Skeletal muscle cell (primary cell): ENCODE measurements around the gene CHAF1A.

Experiments used
- DNase-seq: peaks from one replicate; pipeline ENCODE4 v3.0.0-alpha.2; 2010; ENCODE audit warnings: low read depth
- H3K4me3 ChIP-seq: 2 replicates; pipeline ENCODE4 v1.5.1; 2011; ENCODE audit warnings: low read depth, mild to moderate bottlenecking, control low read depth, low read length, moderate library complexity

The CHAF1A gene, protein sequence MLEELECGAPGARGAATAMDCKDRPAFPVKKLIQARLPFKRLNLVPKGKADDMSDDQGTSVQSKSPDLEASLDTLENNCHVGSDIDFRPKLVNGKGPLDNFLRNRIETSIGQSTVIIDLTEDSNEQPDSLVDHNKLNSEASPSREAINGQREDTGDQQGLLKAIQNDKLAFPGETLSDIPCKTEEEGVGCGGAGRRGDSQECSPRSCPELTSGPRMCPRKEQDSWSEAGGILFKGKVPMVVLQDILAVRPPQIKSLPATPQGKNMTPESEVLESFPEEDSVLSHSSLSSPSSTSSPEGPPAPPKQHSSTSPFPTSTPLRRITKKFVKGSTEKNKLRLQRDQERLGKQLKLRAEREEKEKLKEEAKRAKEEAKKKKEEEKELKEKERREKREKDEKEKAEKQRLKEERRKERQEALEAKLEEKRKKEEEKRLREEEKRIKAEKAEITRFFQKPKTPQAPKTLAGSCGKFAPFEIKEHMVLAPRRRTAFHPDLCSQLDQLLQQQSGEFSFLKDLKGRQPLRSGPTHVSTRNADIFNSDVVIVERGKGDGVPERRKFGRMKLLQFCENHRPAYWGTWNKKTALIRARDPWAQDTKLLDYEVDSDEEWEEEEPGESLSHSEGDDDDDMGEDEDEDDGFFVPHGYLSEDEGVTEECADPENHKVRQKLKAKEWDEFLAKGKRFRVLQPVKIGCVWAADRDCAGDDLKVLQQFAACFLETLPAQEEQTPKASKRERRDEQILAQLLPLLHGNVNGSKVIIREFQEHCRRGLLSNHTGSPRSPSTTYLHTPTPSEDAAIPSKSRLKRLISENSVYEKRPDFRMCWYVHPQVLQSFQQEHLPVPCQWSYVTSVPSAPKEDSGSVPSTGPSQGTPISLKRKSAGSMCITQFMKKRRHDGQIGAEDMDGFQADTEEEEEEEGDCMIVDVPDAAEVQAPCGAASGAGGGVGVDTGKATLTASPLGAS

DNA sequence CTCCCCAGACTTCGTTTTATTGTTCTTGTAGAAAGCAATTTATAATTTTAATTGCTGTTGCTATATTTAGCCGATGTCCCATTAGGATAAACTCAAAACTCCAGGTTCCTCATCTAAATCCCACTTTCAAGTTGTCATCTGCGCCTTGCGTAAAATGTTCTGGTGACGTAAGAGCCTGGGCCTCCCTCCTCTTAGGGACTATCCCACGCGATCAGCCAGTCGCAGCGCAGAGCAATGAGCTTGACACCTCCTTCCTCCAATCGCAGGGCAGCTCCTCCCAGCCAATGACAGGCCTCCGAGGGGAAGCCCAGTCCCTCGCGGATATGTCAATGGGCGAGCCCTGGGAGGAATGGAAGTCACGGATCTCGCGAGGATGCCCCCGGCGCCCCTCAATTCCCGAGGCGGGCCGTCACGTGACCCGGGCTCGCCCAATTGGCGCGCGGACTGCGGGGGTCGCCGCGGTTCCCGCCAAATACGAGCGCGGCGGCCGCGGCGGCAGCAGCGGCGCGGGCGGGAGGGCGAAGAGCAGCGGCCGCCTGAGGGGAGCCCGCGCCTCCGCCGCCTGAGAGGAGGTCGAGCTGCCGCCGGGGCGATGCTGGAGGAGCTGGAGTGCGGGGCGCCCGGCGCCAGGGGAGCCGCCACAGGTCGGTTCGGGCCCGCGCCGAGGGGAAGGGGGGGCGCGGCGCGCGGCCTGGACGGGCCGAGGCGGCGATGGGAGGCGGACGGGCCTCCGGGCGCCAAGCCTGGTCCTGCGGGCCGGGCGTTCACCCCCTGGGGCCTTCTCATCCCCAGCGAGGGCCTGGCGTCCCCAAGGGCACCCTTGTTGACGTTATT is at the start of gene CHAF1A:
TSS of gene CHAF1A (plus strand) at position 470 of the 834 bp plus-strand sequence. CDS start at position 593, 123 bp downstream.
- DNase-seq, result peak; percentile 100
- peak within 1 kb of the TSS; percentile 90 for H3K4me3 ChIP-seq

GRCh38 chr19:4352701-4353121 is 49.7 kb upstream of the CHAF1A start:
- no peak overlapping the region for H3K4me3 ChIP-seq
- no peak for DNase-seq

DNA sequence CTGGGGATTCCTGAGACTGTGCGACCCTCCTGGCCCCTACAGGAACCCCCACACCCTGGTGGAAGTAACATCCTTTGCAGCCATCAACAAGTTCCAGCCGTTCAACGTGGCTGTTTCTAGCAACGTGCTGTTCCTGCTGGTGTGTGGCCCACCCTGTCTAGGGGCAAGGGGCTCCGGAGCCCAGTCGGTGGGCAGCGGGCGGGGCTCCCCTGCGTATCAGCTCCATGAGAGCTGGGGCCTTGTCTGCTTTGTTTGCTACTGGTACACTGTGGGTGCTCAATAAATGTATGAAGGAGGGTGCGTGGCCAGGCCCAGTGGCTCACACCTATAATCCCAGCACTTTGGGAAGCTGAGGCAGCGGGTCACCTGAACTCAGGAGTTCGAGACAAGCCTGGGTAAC is 48.2 kb upstream of the CHAF1A start:
- H3K4me3 ChIP-seq, result no peak overlapping the region
- DNase-seq, result no peak

- no peak overlapping the region for H3K4me3 ChIP-seq
- DNase-seq, result no peak
Observed at GRCh38 chr19:4354897-4355296, 47.5 kb upstream of the CHAF1A start.

- no peak overlapping the region for H3K4me3 ChIP-seq
- no peak for DNase-seq
Observed at GRCh38 chr19:4357095-4357797, 45.2 kb upstream of the CHAF1A start.

DNA sequence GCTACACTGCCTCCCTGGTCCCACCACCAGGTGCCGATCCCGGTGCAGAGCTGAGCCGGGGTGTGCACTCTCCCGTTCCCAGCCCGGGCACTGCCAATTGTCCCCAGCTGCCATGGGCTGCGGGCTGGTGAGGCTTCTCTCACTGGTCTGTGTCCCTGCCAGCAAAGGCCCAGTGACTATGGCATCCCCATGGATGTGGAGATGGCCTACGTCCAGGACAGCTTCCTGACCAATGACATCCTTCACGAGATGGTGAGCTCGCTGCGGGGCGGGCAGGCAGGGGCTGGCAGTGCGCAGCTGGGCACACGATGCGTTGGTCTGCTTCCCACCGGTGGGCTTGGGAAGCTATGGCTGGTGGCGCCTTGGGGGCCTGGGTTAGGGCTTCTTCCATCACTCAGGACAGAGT is 44.5 kb upstream of the CHAF1A start:
- no peak for DNase-seq
- no peak overlapping the region for H3K4me3 ChIP-seq

- H3K4me3 ChIP-seq, result no peak overlapping the region
- DNase-seq, result no peak
Observed at GRCh38 chr19:4358709-4359626, 43.5 kb upstream of the CHAF1A start.

DNA sequence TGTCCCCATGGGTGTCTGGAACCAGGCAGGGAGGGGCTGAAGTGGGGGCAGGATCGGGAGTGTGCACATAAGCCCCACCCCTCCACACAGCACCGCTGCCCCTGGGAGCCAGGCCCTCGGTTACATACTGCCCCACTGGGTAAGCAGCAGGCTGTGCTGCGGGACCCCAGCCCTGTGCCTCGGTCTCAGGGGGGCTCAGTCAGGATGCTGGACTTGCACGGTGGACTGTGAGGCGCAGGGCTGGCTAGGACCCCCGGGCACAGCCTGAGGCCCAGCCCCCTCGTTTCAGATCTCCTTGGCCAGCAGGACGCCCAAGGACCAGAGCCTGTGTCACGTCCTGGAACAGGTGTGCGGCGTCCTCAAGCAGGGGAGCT is 42.8 kb upstream of the CHAF1A start:
- DNase-seq, result no peak
- H3K4me3 ChIP-seq, result no peak overlapping the region

- no peak overlapping the region for H3K4me3 ChIP-seq
- no peak for DNase-seq
Observed at GRCh38 chr19:4360081-4360569, 42.3 kb upstream of the CHAF1A start.

GRCh38 chr19:4360641-4361151 is 41.7 kb upstream of the CHAF1A start:
- no peak for DNase-seq
- H3K4me3 ChIP-seq, result no peak overlapping the region

DNA sequence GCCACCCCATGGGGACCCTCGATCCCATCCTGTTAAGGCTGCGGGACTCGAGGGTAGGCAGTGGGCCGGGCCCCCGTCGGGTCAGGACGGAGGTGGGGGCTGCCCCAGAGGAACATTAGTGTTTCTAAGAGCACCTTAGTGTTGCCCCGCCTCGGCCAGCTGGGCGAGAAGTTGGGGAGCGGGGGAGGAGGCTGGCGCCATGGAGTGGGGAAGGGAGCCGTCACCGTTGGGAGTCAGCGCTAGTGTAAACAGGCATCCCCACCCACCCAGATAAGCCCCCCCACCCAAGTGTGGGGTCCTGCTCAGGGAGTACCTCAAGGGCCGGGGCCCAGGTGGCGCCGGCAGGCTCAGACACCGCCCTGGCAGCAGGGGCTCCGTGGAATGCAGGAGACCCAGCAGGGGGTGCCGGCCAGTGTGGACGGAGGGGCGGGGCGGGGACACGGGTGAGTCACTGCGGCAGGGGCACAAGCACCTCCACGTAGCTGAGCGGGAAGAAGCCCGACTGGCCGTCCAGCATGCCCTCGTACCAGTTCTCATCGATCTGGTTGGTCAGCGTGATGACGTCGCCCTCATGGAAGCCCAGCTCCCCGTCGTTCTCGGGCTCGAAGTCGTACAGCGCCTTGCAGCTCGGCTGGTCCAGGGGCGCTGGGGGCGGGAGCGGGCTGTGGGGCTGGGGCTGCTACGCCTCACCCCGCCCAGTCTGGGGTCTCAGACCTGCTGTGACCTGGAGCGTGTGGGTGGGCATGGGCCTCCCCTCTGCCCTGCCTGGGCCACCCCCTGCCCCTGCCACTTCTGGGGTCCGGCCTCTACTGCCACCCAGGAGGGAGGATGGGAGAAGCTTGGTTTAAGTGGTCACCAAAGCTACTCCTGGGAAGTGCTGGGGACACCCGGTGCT is 41.0 kb upstream of the CHAF1A start:
- no peak overlapping the region for H3K4me3 ChIP-seq
- DNase-seq, result no peak

- DNase-seq, result no peak
- no peak overlapping the region for H3K4me3 ChIP-seq
Observed at GRCh38 chr19:4362101-4362828, 40.2 kb upstream of the CHAF1A start.

DNA sequence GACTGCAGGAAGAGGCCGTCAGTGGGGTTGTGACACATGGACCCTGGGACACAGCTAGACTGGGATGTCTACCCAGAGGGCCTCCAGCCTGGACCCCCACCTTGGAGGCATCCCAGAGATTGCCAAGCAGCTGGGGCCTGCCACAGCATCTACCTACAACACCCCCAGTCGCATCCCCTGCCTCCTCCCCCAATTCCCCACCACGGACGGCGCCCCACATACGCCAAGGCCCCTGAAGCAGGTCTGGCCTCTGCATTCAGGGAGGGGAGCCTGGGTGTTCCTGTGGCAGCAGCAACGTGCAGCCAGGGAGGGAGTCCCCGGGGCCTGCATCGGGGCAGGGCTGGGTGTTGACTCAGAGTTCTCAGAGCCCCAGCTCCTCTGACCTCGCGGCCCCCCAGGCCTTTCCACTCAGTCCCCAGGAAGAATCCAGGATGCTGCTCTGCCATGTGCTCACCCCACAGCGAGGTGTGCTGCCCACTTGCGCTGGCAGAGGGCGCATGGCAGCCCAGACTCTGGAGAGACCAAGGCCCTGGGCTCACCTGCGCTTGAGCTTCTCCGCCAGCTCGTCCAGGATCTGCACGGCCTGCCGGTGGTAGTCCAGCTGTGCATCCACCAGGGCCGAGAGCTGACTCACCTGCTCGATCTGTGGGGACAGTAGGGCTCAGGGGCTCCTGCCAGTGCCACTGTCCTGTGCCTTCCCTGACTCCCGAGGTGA is 39.5 kb upstream of the CHAF1A start:
- no peak overlapping the region for H3K4me3 ChIP-seq
- DNase-seq, result no peak

DNA sequence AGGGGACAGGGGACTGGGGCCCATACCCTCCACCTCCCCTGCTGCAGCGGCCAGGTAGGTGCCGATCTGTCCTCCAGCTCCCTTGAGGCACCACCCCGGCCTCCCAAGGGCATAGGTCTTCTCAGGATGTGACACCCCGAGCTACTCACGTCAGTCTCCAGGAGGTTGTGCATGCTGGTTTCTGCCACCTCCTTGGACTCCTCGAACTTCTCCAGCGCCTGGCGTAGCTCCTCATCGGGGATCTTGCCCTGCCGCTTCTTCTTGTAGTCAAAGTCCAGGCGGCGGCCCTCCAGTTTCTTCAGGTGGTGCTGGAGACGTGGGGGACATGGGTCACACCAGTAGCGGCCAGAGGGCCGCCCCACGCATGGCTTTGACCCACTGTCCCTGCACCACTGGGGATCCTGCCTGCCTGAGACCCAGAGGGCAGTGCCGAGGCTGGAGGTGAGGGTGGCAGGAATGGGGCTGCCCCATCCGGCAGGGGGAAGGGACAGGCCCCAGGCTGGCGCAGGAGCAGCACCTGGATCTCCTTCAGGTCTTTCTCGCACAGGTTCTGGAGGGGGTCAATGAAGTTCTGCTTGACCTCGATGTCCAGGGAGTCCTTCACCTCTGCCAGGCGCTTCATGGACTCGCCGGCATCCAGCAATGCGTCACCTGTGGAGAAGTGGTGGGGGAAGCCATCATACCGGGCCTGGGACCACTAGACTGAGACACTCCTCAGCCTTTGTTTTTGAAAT is 38.7 kb upstream of the CHAF1A start:
- no peak for DNase-seq
- no peak overlapping the region for H3K4me3 ChIP-seq

- no peak overlapping the region for H3K4me3 ChIP-seq
- no peak for DNase-seq
Observed at GRCh38 chr19:4365341-4365740, 37.1 kb upstream of the CHAF1A start.
